HepG2 (cell line): Measurements from ENCODE around the gene FOSB. TPM values are rescaled to one million over a fixed set of nuclear protein-coding genes. Genes with fewer than 3 reads are reported as not detected.

Experiments used
- ATAC-seq: fragments of 200-7000 bp; cut with Tn5 transposase; 3 replicates; pipeline ENCODE4 v1.9.1; 2020; ENCODE audit warnings: mild to moderate bottlenecking, moderate library complexity
- BruUV-seq: library from RNA; stranded (reverse); fragments of 400-500 nt; replicated peaks from 2 replicates; lab custom pipeline; 2021; lab: Mats Ljungman, UMichigan
- CTCF ChIA-PET: fragments of 300-600 bp; formaldehyde crosslinking; extraction: SDS; loops from one replicate; lab custom pipeline; 2021; ENCODE audit warnings: low total read pairs, inconsistent platforms, low intra/inter-chr PET ratio; lab: Yijun Ruan, JAX
- POLR2A ChIA-PET: fragments of 350-600 bp; sonication (Branson Sonifier 250); formaldehyde crosslinking; loops from one replicate; lab custom pipeline; 2020; ENCODE audit warnings: antibody characterized with exemption, inconsistent platforms; lab: Yijun Ruan, JAX
- DNase-seq: peaks from one replicate; pipeline ENCODE4 v3.0.0-alpha.2; 2015; ENCODE audit warnings: low spot score
- FAIRE-seq: peaks from 3 replicates; lab custom pipeline; 2011; peaks lifted over from hg19 to GRCh38; lab: Jason Lieb, UNC
- H2AFZ ChIP-seq: one replicate; pipeline ENCODE4 v1.6.1; 2011; ENCODE audit warnings: low read length, inconsistent platforms
- H3K27ac ChIP-seq: fragments of 300-600 bp; 3 replicates; pipeline ENCODE4 v1.8.0; 2011; ENCODE audit warnings: mixed run types, mild to moderate bottlenecking, mixed read lengths, low read length, inconsistent platforms; ENCODE audit not compliant: insufficient read depth; ENCODE audit errors: extremely low read length
- H3K27me3 ChIP-seq, 2 experiments: fragments of 200-600 bp in 1 of 2; 2 replicates in 1 of 2; 3 replicates in 1 of 2; pipeline versions ENCODE4 v1.6.0 to v1.8.0; 2011; ENCODE audit warnings: low read length in 2 of 2, mild to moderate bottlenecking in 2 of 2, moderate library complexity in 2 of 2, inconsistent platforms in 1 of 2; ENCODE audit not compliant: insufficient read depth in 2 of 2, control insufficient read depth in 1 of 2
- H3K36me3 ChIP-seq, 2 experiments: fragments of 200-600 bp in 1 of 2; replicated peaks in 1 of 2; 2 replicates in 1 of 2; 3 replicates in 1 of 2; pipeline versions ENCODE4 v1.5.1 to v1.8.0; 2011; ENCODE audit warnings: low read length in 2 of 2, inconsistent platforms in 1 of 2; ENCODE audit not compliant: insufficient read depth in 2 of 2, control insufficient read depth in 1 of 2
- H3K4me1 ChIP-seq: 2 replicates; pipeline ENCODE4 v1.5.1; 2012; ENCODE audit warnings: low read length, inconsistent platforms; ENCODE audit not compliant: insufficient read depth
- H3K4me2 ChIP-seq: 2 replicates; pipeline ENCODE4 v1.6.0; 2011; ENCODE audit warnings: low read depth, low read length, inconsistent platforms
- H3K4me3 ChIP-seq, 3 experiments: fragments of 200-600 bp in 1 of 3; sonication (generic), shearing (Covaris generic) in 1 of 3; replicated peaks in 1 of 3; 2 replicates each; pipeline ENCODE4 v1.5.1; 2011 to 2016; ENCODE audit warnings: low read length in 3 of 3, inconsistent platforms in 2 of 3, low read depth in 2 of 3, mild to moderate bottlenecking in 2 of 3, control low read depth in 1 of 3, mixed read lengths in 1 of 3; ENCODE audit not compliant: insufficient read depth in 1 of 3
- H3K79me2 ChIP-seq: one replicate; pipeline ENCODE4 v1.6.1; 2011; ENCODE audit warnings: low read length, inconsistent platforms; ENCODE audit not compliant: insufficient read depth
- H3K9ac ChIP-seq: 2 replicates; pipeline ENCODE4 v1.6.0; 2011; ENCODE audit warnings: mild to moderate bottlenecking, low read depth, low read length, inconsistent platforms; ENCODE audit not compliant: insufficient read depth
- H3K9me3 ChIP-seq: 2 replicates; pipeline ENCODE4 v1.5.1; 2012; ENCODE audit warnings: mild to moderate bottlenecking, low read length
- H4K20me1 ChIP-seq: 2 replicates; pipeline ENCODE4 v1.6.0; 2011; ENCODE audit warnings: inconsistent platforms, mild to moderate bottlenecking, low read length, moderate library complexity; ENCODE audit not compliant: insufficient read depth
- DMAP1 ChIP-seq: IDR thresholded peaks from 2 replicates; pipeline ENCODE4 v1.6.1; 2016
- RBM39 ChIP-seq: fragments of 200-400 bp; formaldehyde crosslinking; IDR thresholded peaks from one replicate; pipeline ENCODE4 v1.6.1; 2018; ENCODE audit warnings: antibody characterized with exemption, mild to moderate bottlenecking, low read depth, low read length; ENCODE audit not compliant: poor library complexity, severe bottlenecking
- RXRB ChIP-seq: IDR thresholded peaks from 2 replicates; pipeline ENCODE4 v1.6.1; 2016; ENCODE audit warnings: borderline replicate concordance, missing genetic modification reagents, missing compliant biosample characterization
- ZNF143 ChIP-seq: sonication (generic); formaldehyde crosslinking; IDR thresholded peaks from 2 replicates; pipeline ENCODE4 v1.4.0; 2020; ENCODE audit warnings: missing genetic modification reagents
- ZNF24 ChIP-seq: fragments of 450-650 bp; IDR thresholded peaks from 2 replicates; pipeline ENCODE4 v1.6.1; 2017; ENCODE audit warnings: antibody characterized with exemption, mild to moderate bottlenecking
- ZNF660 ChIP-seq: sonication (generic); formaldehyde crosslinking; IDR thresholded peaks from 2 replicates; pipeline ENCODE4 v1.5.1; 2020; ENCODE audit warnings: mild to moderate bottlenecking, low read depth, missing genetic modification reagents, borderline replicate concordance
- ZNF879 ChIP-seq: sonication (generic); formaldehyde crosslinking; IDR thresholded peaks from 2 replicates; pipeline ENCODE4 v1.8.1; 2023; ENCODE audit warnings: missing genetic modification reagents
- WGBS: methylation state at CpG from one replicate; pipeline ENCODE4 v1.1.6; 2017; ENCODE audit warnings: low lambda C conversion rate; 5-methylcytosine and 5-hydroxymethylcytosine counted together
- in situ Hi-C: cut with HindIII; loops from 2 replicates; pipeline ENCODE4 v1.10.0; 2017; ENCODE audit warnings: low pct_unique_long_range_greater_than_20kb; ENCODE audit not compliant: extremely low pct_ligation_motif_present
- intact Hi-C: fragments of 100-400 bp; cut with micrococcal nuclease; formaldehyde crosslinking; loops from one replicate; pipeline ENCODE4 v1.10.0; 2022; ENCODE audit not compliant: unreplicated experiment
- polyA plus RNA-seq, 8 experiments: library from polyadenylated mRNA; depleted of rRNA in 3 of 8; stranded (reverse) in 7 of 8; unstranded in 1 of 8; fragments of >200 nt; fragmentation: Illumina TruSeq in 4 of 8; extraction: Trizol in 4 of 8; gene quantifications; 2 replicates each; pipeline versions ENCODE4 v1.2.1 to v1.2.3, GENCODE V29; 2011 to 2016; ENCODE audit warnings: low read depth in 4 of 8, missing spikeins in 1 of 8, mixed read lengths in 1 of 8; ENCODE audit not compliant: insufficient read depth in 1 of 8
- total RNA-seq, 5 experiments: library from RNA; depleted of rRNA; stranded (reverse); fragments of >200 nt; fragmentation: Illumina TruSeq; extraction: Trizol; gene quantifications; 2 replicates each; pipeline ENCODE4 v1.2.3, GENCODE V29; 2016; ENCODE audit warnings: low read depth in 1 of 5
- TF ChIP-seq, protein P1 (sequence below): sonication (generic); formaldehyde crosslinking; IDR thresholded peaks from 2 replicates; pipeline ENCODE4 v1.4.0; 2020; ENCODE audit warnings: mild to moderate bottlenecking, missing genetic modification reagents
- TF ChIP-seq, protein P2 (sequence below): sonication (generic); formaldehyde crosslinking; conservative IDR thresholded peaks from 2 replicates; pipeline ENCODE4 v1.4.0; 2020; ENCODE audit warnings: missing genetic modification reagents
- TF ChIP-seq, protein P3 (sequence below): sonication (generic); formaldehyde crosslinking; IDR thresholded peaks from 2 replicates; pipeline ENCODE4 v1.4.0; 2020; ENCODE audit warnings: missing genetic modification reagents
- TF ChIP-seq, protein P4 (sequence below): sonication (generic); formaldehyde crosslinking; conservative IDR thresholded peaks from 2 replicates; pipeline ENCODE4 v1.8.0; 2022; ENCODE audit warnings: mild to moderate bottlenecking, moderate library complexity, missing genetic modification reagents
- TF ChIP-seq, protein P5 (sequence below): IDR thresholded peaks from 2 replicates; pipeline ENCODE4 v1.6.1; 2018; ENCODE audit warnings: missing genetic modification reagents

FOSB gene
- total and polyA plus RNA-seq, 2 of the 13 experiments (the other 11 are each of a cell fraction or from before 2014, with no cell fraction given) = 2.8 to 6.0 TPM

DNA sequence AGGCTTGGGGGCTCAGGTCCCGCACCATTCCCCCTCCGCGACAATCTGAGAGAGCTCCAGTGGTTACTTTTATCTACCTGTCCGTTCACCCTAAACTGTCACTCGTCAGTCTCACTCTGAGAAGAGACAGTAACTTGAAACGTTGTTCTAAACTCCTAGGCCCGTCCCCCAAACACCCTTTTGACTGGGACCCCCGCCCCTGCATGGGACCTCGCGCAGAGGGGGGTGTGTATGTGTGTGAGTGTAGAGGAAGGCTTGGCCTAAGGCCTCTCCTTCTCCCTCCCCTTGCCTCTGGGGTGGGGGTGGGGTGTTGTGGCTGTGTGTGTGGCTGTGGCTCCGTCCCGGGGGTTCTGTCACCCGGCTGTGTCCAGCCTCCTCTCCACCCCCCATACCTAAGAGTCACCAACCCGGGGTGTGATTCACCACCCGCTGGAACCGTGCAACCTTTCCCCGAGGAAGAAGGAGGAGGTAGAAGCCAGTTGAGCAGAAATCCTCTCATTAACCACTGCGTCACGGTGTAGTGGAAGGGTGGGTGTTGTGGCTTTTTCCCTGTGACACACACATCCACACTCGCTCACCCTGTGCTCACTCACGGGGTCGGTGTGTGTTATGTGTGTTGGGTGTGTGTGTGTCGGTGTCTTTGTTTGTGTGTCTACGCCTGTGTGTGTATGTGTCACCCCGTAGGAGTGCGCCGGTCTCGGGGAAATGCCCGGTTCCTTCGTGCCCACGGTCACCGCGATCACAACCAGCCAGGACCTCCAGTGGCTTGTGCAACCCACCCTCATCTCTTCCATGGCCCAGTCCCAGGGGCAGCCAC is 2.4 kb downstream of the FOSB start (continued):
- TF ChIP-seq, protein P1, sequence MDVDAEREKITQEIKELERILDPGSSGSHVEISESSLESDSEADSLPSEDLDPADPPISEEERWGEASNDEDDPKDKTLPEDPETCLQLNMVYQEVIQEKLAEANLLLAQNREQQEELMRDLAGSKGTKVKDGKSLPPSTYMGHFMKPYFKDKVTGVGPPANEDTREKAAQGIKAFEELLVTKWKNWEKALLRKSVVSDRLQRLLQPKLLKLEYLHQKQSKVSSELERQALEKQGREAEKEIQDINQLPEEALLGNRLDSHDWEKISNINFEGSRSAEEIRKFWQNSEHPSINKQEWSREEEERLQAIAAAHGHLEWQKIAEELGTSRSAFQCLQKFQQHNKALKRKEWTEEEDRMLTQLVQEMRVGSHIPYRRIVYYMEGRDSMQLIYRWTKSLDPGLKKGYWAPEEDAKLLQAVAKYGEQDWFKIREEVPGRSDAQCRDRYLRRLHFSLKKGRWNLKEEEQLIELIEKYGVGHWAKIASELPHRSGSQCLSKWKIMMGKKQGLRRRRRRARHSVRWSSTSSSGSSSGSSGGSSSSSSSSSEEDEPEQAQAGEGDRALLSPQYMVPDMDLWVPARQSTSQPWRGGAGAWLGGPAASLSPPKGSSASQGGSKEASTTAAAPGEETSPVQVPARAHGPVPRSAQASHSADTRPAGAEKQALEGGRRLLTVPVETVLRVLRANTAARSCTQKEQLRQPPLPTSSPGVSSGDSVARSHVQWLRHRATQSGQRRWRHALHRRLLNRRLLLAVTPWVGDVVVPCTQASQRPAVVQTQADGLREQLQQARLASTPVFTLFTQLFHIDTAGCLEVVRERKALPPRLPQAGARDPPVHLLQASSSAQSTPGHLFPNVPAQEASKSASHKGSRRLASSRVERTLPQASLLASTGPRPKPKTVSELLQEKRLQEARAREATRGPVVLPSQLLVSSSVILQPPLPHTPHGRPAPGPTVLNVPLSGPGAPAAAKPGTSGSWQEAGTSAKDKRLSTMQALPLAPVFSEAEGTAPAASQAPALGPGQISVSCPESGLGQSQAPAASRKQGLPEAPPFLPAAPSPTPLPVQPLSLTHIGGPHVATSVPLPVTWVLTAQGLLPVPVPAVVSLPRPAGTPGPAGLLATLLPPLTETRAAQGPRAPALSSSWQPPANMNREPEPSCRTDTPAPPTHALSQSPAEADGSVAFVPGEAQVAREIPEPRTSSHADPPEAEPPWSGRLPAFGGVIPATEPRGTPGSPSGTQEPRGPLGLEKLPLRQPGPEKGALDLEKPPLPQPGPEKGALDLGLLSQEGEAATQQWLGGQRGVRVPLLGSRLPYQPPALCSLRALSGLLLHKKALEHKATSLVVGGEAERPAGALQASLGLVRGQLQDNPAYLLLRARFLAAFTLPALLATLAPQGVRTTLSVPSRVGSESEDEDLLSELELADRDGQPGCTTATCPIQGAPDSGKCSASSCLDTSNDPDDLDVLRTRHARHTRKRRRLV (CRISPR knock-in tag) = 0 out of 2 replicates have a peak, but pooled peaks have one; percentile 8
- TF ChIP-seq ZNF879 = no peak
- TF ChIP-seq, all 625 proteins: peak for 7

DNA sequence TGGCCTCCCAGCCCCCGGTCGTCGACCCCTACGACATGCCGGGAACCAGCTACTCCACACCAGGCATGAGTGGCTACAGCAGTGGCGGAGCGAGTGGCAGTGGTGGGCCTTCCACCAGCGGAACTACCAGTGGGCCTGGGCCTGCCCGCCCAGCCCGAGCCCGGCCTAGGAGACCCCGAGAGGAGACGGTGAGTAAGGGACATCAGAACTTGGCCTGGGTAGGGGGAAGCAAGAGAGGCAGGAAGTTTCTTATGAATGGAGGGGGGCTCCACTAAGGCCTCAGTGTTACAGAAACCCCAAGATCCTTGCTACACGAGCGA is 2.9 kb downstream of the FOSB start:
- FAIRE-seq = no peak
- no peak for DNase-seq
- ChIA-PET POLR2A (no interaction called here), CTCF (no interaction called here)
- Histone ChIP-seq H3K36me3 (no peaks in the 10 kb centered on the region), H3K79me2 (no peaks in the 10 kb centered on the region), H3K9me3 (no peaks in the 10 kb centered on the region), H3K27me3 (peaks cover 0 to 6% of the 10 kb centered on the region in 2 experiments; a peak in 2 of 5 replicates), H4K20me1 (peaks cover 5% of the 10 kb centered on the region; the same call in 1 of the 2 replicates), H3K4me1 (peaks cover 25% of the 10 kb centered on the region), H3K4me2 (peak overlapping the region; percentile 99; the same call in 1 of the 2 replicates), H3K9ac (peak overlapping the region; percentile 94; the same call in 1 of the 2 replicates), H3K27ac (no peak overlapping the region), H2AFZ (no peak overlapping the region), H3K4me3 (peak overlapping the region in 1 of 3 experiments; percentile 91; a peak in 1 of 6 replicates)
- in situ Hi-C loops = loop anchor here (10.0 kb wide), 1 partner anchor 46 kb away; the partner anchor contains the start of gene ERCC1
- BruUV-seq = no TSS peak
- no peak for ATAC-seq
- intact Hi-C loops = no loop called here
- 78% methylated on average over 5 of the region's 15 CpGs for WGBS
- TF ChIP-seq, protein P2, sequence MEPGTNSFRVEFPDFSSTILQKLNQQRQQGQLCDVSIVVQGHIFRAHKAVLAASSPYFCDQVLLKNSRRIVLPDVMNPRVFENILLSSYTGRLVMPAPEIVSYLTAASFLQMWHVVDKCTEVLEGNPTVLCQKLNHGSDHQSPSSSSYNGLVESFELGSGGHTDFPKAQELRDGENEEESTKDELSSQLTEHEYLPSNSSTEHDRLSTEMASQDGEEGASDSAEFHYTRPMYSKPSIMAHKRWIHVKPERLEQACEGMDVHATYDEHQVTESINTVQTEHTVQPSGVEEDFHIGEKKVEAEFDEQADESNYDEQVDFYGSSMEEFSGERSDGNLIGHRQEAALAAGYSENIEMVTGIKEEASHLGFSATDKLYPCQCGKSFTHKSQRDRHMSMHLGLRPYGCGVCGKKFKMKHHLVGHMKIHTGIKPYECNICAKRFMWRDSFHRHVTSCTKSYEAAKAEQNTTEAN (CRISPR knock-in tag) = no peak
- no peak for TF ChIP-seq ZNF660
- TF ChIP-seq, protein P3, sequence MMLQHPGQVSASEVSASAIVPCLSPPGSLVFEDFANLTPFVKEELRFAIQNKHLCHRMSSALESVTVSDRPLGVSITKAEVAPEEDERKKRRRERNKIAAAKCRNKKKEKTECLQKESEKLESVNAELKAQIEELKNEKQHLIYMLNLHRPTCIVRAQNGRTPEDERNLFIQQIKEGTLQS = no peak
- no peak for TF ChIP-seq DMAP1 (CRISPR knock-in tag)
- TF ChIP-seq, protein P4, sequence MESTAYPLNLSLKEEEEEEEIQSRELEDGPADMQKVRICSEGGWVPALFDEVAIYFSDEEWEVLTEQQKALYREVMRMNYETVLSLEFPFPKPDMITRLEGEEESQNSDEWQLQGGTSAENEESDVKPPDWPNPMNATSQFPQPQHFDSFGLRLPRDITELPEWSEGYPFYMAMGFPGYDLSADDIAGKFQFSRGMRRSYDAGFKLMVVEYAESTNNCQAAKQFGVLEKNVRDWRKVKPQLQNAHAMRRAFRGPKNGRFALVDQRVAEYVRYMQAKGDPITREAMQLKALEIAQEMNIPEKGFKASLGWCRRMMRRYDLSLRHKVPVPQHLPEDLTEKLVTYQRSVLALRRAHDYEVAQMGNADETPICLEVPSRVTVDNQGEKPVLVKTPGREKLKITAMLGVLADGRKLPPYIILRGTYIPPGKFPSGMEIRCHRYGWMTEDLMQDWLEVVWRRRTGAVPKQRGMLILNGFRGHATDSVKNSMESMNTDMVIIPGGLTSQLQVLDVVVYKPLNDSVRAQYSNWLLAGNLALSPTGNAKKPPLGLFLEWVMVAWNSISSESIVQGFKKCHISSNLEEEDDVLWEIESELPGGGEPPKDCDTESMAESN = no peak
- TF ChIP-seq ZNF143 (CRISPR knock-in tag) = no peak
- TF ChIP-seq, protein P5, sequence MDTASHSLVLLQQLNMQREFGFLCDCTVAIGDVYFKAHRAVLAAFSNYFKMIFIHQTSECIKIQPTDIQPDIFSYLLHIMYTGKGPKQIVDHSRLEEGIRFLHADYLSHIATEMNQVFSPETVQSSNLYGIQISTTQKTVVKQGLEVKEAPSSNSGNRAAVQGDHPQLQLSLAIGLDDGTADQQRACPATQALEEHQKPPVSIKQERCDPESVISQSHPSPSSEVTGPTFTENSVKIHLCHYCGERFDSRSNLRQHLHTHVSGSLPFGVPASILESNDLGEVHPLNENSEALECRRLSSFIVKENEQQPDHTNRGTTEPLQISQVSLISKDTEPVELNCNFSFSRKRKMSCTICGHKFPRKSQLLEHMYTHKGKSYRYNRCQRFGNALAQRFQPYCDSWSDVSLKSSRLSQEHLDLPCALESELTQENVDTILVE (CRISPR knock-in tag) = no peak
- TF ChIP-seq RXRB (CRISPR knock-in tag) = no peak
- TF ChIP-seq ZNF24 = no peak
- TF ChIP-seq RBM39 = no peak
